GM23338 (cell line): ENCODE measurements around the gene HSF5. TPM values are rescaled to one million over a fixed set of nuclear protein-coding genes. Genes with fewer than 3 reads are reported as not detected.

ENCODE experiments used
- ATAC-seq: fragments of 200-7000 bp; cut with Tn5 transposase; 3 replicates; pipeline ENCODE4 v1.9.1; 2020
- DNase-seq: peaks from one replicate; pipeline ENCODE4 v3.0.0-alpha.2; 2015; ENCODE audit warnings: low spot score
- H2AFZ ChIP-seq: fragments of 200-600 bp; sonication (generic); 2 replicates; pipeline ENCODE4 v1.8.0; 2016; ENCODE audit warnings: antibody characterized with exemption, mild to moderate bottlenecking, moderate library complexity
- H3F3A ChIP-seq: fragments of 200-600 bp; sonication (generic); replicated peaks from 2 replicates; pipeline ENCODE4 v1.8.0; 2017; ENCODE audit warnings: antibody characterized with exemption, mixed run types, low read depth
- H3K27ac ChIP-seq: fragments of 200-600 bp; sonication (generic); 2 replicates; pipeline ENCODE4 v1.6.1; 2016; ENCODE audit warnings: low read depth
- H3K27me3 ChIP-seq: fragments of 200-600 bp; sonication (generic); 2 replicates; pipeline ENCODE4 v1.8.0; 2016; ENCODE audit warnings: mild to moderate bottlenecking, mixed run types, moderate library complexity; ENCODE audit not compliant: insufficient read depth
- H3K36me3 ChIP-seq: fragments of 200-600 bp; sonication (generic); 2 replicates; pipeline ENCODE4 v1.8.0; 2016; ENCODE audit warnings: mild to moderate bottlenecking; ENCODE audit not compliant: insufficient read depth
- H3K4me1 ChIP-seq: fragments of 200-600 bp; sonication (generic); 2 replicates; pipeline ENCODE4 v1.8.0; 2016; ENCODE audit warnings: mild to moderate bottlenecking, moderate library complexity; ENCODE audit not compliant: insufficient read depth
- H3K4me2 ChIP-seq: fragments of 200-600 bp; sonication (generic); 2 replicates; pipeline ENCODE4 v1.7.1; 2017; ENCODE audit warnings: mixed run types
- H3K4me3 ChIP-seq: fragments of 200-600 bp; sonication (generic); 2 replicates; pipeline ENCODE4 v1.6.1; 2016; ENCODE audit warnings: mixed run types
- H3K79me2 ChIP-seq: fragments of 200-600 bp; sonication (generic); replicated peaks from 2 replicates; pipeline ENCODE4 v1.8.0; 2017; ENCODE audit warnings: mild to moderate bottlenecking; ENCODE audit not compliant: insufficient read depth
- H3K9me2 ChIP-seq: fragments of 200-600 bp; sonication (generic); 2 replicates; pipeline ENCODE4 v1.8.0; 2017; ENCODE audit not compliant: insufficient read depth
- H4K20me1 ChIP-seq: fragments of 200-600 bp; sonication (generic); replicated peaks from 2 replicates; pipeline ENCODE4 v1.8.0; 2017; ENCODE audit warnings: mild to moderate bottlenecking; ENCODE audit not compliant: insufficient read depth
- H3K27ac Mint-ChIP-seq: 2 replicates; pipeline ENCODE4 v1.8.0; 2020; ENCODE audit warnings: inconsistent platforms, mild to moderate bottlenecking, moderate library complexity, mixed read lengths
- H3K27me3 Mint-ChIP-seq: 3 replicates; pipeline ENCODE4 v1.8.0; 2022; ENCODE audit warnings: low read depth, mild to moderate bottlenecking, moderate library complexity, mixed read lengths, inconsistent platforms; ENCODE audit not compliant: insufficient read depth, poor library complexity
- H3K36me3 Mint-ChIP-seq: 3 replicates; pipeline ENCODE4 v1.8.0; 2021; ENCODE audit warnings: low read depth, mild to moderate bottlenecking, inconsistent platforms, moderate library complexity, mixed read lengths
- H3K4me1 Mint-ChIP-seq: 3 replicates; pipeline ENCODE4 v1.8.0; 2020; ENCODE audit warnings: mild to moderate bottlenecking, inconsistent platforms, mixed read lengths
- H3K4me3 Mint-ChIP-seq: 3 replicates; pipeline ENCODE4 v1.8.0; 2021; ENCODE audit warnings: moderate library complexity, mild to moderate bottlenecking, inconsistent platforms, mixed read lengths
- H3K9me3 Mint-ChIP-seq: 3 replicates; pipeline ENCODE4 v1.8.0; 2020; ENCODE audit warnings: moderate library complexity, mild to moderate bottlenecking, inconsistent platforms, mixed read lengths
- CREB1 ChIP-seq: fragments of 250-450 bp; sonication (Bioruptor Pico); IDR thresholded peaks from 2 replicates; pipeline ENCODE4 v1.5.0; 2020; ENCODE audit warnings: low read depth, mild to moderate bottlenecking, moderate library complexity
- CTCF ChIP-seq, 2 experiments: fragments of 200-600 bp in 1 of 2; sonication (generic) in 1 of 2; conservative IDR thresholded peaks; 2 replicates each; pipeline versions ENCODE4 v1.5.1 to v1.6.1; 2016 to 2017; ENCODE audit warnings: antibody characterized with exemption in 2 of 2, low read depth in 2 of 2, mild to moderate bottlenecking in 2 of 2, moderate library complexity in 1 of 2
- ETS1 ChIP-seq: IDR thresholded peaks from 2 replicates; pipeline ENCODE4 v1.6.1; 2016; ENCODE audit warnings: antibody characterized with exemption
- EZH2 ChIP-seq: fragments of 200-600 bp; sonication (generic); IDR thresholded peaks from one replicate; pipeline ENCODE4 v1.8.0; 2017; ENCODE audit warnings: antibody characterized with exemption, mild to moderate bottlenecking, low read depth; ENCODE audit not compliant: unreplicated experiment
- EZH2phosphoT487 ChIP-seq: fragments of 200-600 bp; sonication (generic); IDR thresholded peaks from one replicate; pipeline ENCODE4 v1.8.1; 2018; ENCODE audit warnings: antibody characterized with exemption; ENCODE audit not compliant: unreplicated experiment
- JUNB ChIP-seq: IDR thresholded peaks from one replicate; pipeline ENCODE4 v1.6.1; 2016; ENCODE audit warnings: antibody characterized with exemption; ENCODE audit not compliant: unreplicated experiment
- NANOG ChIP-seq: IDR thresholded peaks from 2 replicates; pipeline ENCODE4 v1.6.1; 2016; ENCODE audit warnings: antibody characterized with exemption, borderline replicate concordance
- POLR2AphosphoS5 ChIP-seq: IDR thresholded peaks from 2 replicates; pipeline ENCODE4 v1.6.1; 2016; ENCODE audit warnings: antibody characterized with exemption, low read depth
- REST ChIP-seq: IDR thresholded peaks from one replicate; pipeline ENCODE4 v1.6.1; 2018; ENCODE audit warnings: antibody characterized with exemption; ENCODE audit not compliant: unreplicated experiment
- STAT1 ChIP-seq: IDR thresholded peaks from one replicate; pipeline ENCODE4 v1.6.1; 2016; ENCODE audit warnings: antibody characterized with exemption; ENCODE audit not compliant: unreplicated experiment
- ZNF114 ChIP-seq: fragments of 250-450 bp; sonication (Bioruptor Pico); IDR thresholded peaks from 2 replicates; pipeline ENCODE4 v1.5.0; 2020; ENCODE audit warnings: mild to moderate bottlenecking, moderate library complexity
- ZNF331 ChIP-seq: fragments of 250-450 bp; sonication (Bioruptor Pico); IDR thresholded peaks from 2 replicates; pipeline ENCODE4 v1.5.0; 2020; ENCODE audit warnings: low read depth, mild to moderate bottlenecking, moderate library complexity
- polyA plus RNA-seq: library from polyadenylated mRNA; unstranded; fragments of >200 nt; fragmentation: Nextera tagmentation; extraction: Ambion mirVana; gene quantifications from 2 replicates; pipeline ENCODE4 v1.2.1, GENCODE V29; 2016
- total RNA-seq: library from RNA; depleted of rRNA; stranded (reverse); fragments of >200 nt; shearing (Covaris generic); gene quantifications from 2 replicates; pipeline ENCODE4 v1.2.3, GENCODE V29; 2014

Gene HSF5
- total and polyA plus RNA-seq, 2 experiments from 2014 or later: 0.24 TPM; not detected in 1

- H3K27ac ChIP-seq: no peak overlapping the region
- no peaks in the 10 kb centered on the region for H3K36me3 ChIP-seq
- Mint-ChIP-seq H3K36me3 (no peaks in the 10 kb centered on the region), H3K4me1 (peaks cover 35% of the 10 kb centered on the region), H3K4me3 (peak overlapping the region; percentile 9; the same call in 1 of the 3 replicates), H3K27ac (no peak overlapping the region), H3K9me3 (no peaks in the 10 kb centered on the region), H3K27me3 (peaks cover 6% of the 10 kb centered on the region)
- H3K4me1 ChIP-seq: peaks cover 21% of the 10 kb centered on the region
- H3K27me3 ChIP-seq: no peaks in the 10 kb centered on the region
- no peaks in the 10 kb centered on the region for H4K20me1 ChIP-seq
- TF ChIP-seq ZNF114 (no peak), ETS1 (no peak), REST (no peak), EZH2phosphoT487 (no peak), STAT1 (no peak), EZH2 (no peak), NANOG (no peak)
- no peaks in the 10 kb centered on the region for H3K9me2 ChIP-seq
- H2AFZ ChIP-seq: no peak overlapping the region
- 0 out of 2 replicates have a peak overlapping the region, but pooled peaks have one; percentile 3 for H3K4me2 ChIP-seq
- ATAC-seq (peak; percentile 42), DNase-seq (peak; percentile 46)
- no peak overlapping the region for H3K4me3 ChIP-seq
- H3K79me2 ChIP-seq: no peaks in the 10 kb centered on the region
- H3F3A ChIP-seq: no peaks in the 10 kb centered on the region
These were observed 111.1 kb downstream of the HSF5 start for GRCh38 chr17:58377093-58377601.

GRCh38 chr17:58376472-58377000, 111.7 kb downstream of the HSF5 start:
- Mint-ChIP-seq H3K27me3 (peaks cover 11% of the 10 kb centered on the region), H3K4me1 (peaks cover 35% of the 10 kb centered on the region), H3K36me3 (no peaks in the 10 kb centered on the region), H3K9me3 (no peaks in the 10 kb centered on the region), H3K27ac (no peak overlapping the region), H3K4me3 (peak overlapping the region; percentile 14; the same call in 1 of the 3 replicates)
- Histone ChIP-seq H3K79me2 (no peaks in the 10 kb centered on the region), H2AFZ (no peak overlapping the region), H3K27ac (no peak overlapping the region), H3K4me2 (0 out of 2 replicates have a peak overlapping the region, but pooled peaks have one; percentile 3), H3K9me2 (no peaks in the 10 kb centered on the region), H3K4me1 (peaks cover 21% of the 10 kb centered on the region), H4K20me1 (no peaks in the 10 kb centered on the region), H3F3A (no peaks in the 10 kb centered on the region), H3K4me3 (no peak overlapping the region), H3K36me3 (no peaks in the 10 kb centered on the region), H3K27me3 (no peaks in the 10 kb centered on the region)
- ATAC-seq (peak; percentile 57), DNase-seq (peak; percentile 68)
- TF ChIP-seq JUNB: no peak
- TF ChIP-seq POLR2AphosphoS5: no peak
- TF ChIP-seq CREB1: no peak
- TF ChIP-seq ZNF114: no peak
- TF ChIP-seq ZNF331 (CRISPR knock-in tag): no peak
- no peak for TF ChIP-seq EZH2
- TF ChIP-seq CTCF (conservative IDR thresholded peaks at IDR 0.05; ENCODE audit: low read depth in 2 of 2): no peak
- no peak for TF ChIP-seq REST
- TF ChIP-seq ETS1: no peak
